SK-N-SH (cell line): ENCODE results near the gene ZPLD1. TPM values are rescaled to one million over a fixed set of nuclear protein-coding genes. Genes with fewer than 3 reads are reported as not detected.

Source experiments
- CTCF ChIA-PET: fragments of 300-600, 350-600 bp; formaldehyde crosslinking; extraction: SDS; loops from one replicate; lab custom pipeline; 2021; lab: Yijun Ruan, JAX
- POLR2A ChIA-PET: fragments of 350-600 bp; sonication (Branson Sonifier 250); formaldehyde crosslinking; extraction: SDS; loops from one replicate; lab custom pipeline; 2020; ENCODE audit warnings: antibody characterized with exemption, inconsistent platforms; lab: Yijun Ruan, JAX
- DNase-seq: peaks from one replicate; pipeline ENCODE4 v3.0.0; 2012
- H2AFZ ChIP-seq: fragments of 200-600 bp; sonication (generic); 2 replicates; pipeline ENCODE4 v1.8.1; 2016; ENCODE audit warnings: antibody characterized with exemption, mild to moderate bottlenecking, low read depth
- H3F3A ChIP-seq: fragments of 200-600 bp; sonication (generic); replicated peaks from 2 replicates; pipeline ENCODE3; 2016; ENCODE audit warnings: antibody characterized with exemption, mild to moderate bottlenecking; ENCODE audit not compliant: insufficient read depth
- H3K27ac ChIP-seq, 2 experiments: fragments of 200-500 bp in 1 of 2; fragments of 200-600 bp in 1 of 2; sonication (Bioruptor generic) in 1 of 2; sonication (generic), shearing (Covaris generic) in 1 of 2; 2 replicates each; pipeline versions ENCODE4 v1.5.1 to v1.6.1; 2014 to 2016; ENCODE audit warnings: low read depth in 2 of 2, inconsistent platforms in 1 of 2, low read length in 1 of 2, mild to moderate bottlenecking in 1 of 2, mixed read lengths in 1 of 2
- H3K27me3 ChIP-seq: fragments of 200-600 bp; sonication (generic), shearing (Covaris generic); 2 replicates; pipeline ENCODE4 v1.6.1; 2016; ENCODE audit warnings: mixed run types; ENCODE audit not compliant: insufficient read depth
- H3K36me3 ChIP-seq, 2 experiments: fragments of 200-500 bp in 1 of 2; fragments of 200-600 bp in 1 of 2; sonication (Bioruptor generic) in 1 of 2; sonication (generic) in 1 of 2; replicated peaks in 1 of 2; 2 replicates each; pipeline versions ENCODE3 to v1.5.1; 2014 to 2016; ENCODE audit warnings: low read length in 1 of 2, mild to moderate bottlenecking in 1 of 2; ENCODE audit not compliant: insufficient read depth in 2 of 2, control insufficient read depth in 1 of 2
- H3K4me1 ChIP-seq, 2 experiments: fragments of 200-500 bp in 1 of 2; fragments of 200-600 bp in 1 of 2; sonication (Bioruptor generic) in 1 of 2; sonication (generic), shearing (Covaris generic) in 1 of 2; 2 replicates each; pipeline versions ENCODE4 v1.5.1 to v1.6.1; 2014 to 2016; ENCODE audit warnings: low read depth in 1 of 2, low read length in 1 of 2, mixed run types in 1 of 2; ENCODE audit not compliant: insufficient read depth in 2 of 2, control insufficient read depth in 1 of 2
- H3K4me2 ChIP-seq: fragments of 200-600 bp; sonication (generic), shearing (Covaris generic); 2 replicates; pipeline ENCODE4 v1.6.1; 2017; ENCODE audit warnings: mixed run types
- H3K4me3 ChIP-seq, 2 experiments: fragments of 200-500 bp in 1 of 2; fragments of 200-600 bp in 1 of 2; sonication (Bioruptor generic) in 1 of 2; sonication (generic), shearing (Covaris generic) in 1 of 2; 2 replicates each; pipeline versions ENCODE4 v1.5.1 to v1.8.1; 2014 to 2016; ENCODE audit warnings: low read depth in 2 of 2, inconsistent platforms in 1 of 2, low read length in 1 of 2, mild to moderate bottlenecking in 1 of 2, mixed read lengths in 1 of 2, moderate library complexity in 1 of 2
- H3K79me2 ChIP-seq: fragments of 200-600 bp; sonication (generic); 2 replicates; pipeline ENCODE4 v1.8.1; 2017; ENCODE audit warnings: mild to moderate bottlenecking; ENCODE audit not compliant: insufficient read depth
- H3K9ac ChIP-seq: fragments of 200-600 bp; sonication (generic); 2 replicates; pipeline ENCODE4 v1.6.1; 2017; ENCODE audit warnings: mixed run types
- H3K9me2 ChIP-seq: fragments of 200-600 bp; sonication (generic); 2 replicates; pipeline ENCODE4 v1.6.1; 2017; ENCODE audit warnings: mixed run types
- H3K9me3 ChIP-seq: fragments of 200-600 bp; sonication (generic); 2 replicates; pipeline ENCODE4 v1.6.1; 2017; ENCODE audit warnings: mixed run types, mild to moderate bottlenecking, moderate library complexity
- H4K20me1 ChIP-seq: fragments of 200-600 bp; sonication (generic); 2 replicates; pipeline ENCODE4 v1.6.1; 2017; ENCODE audit warnings: mild to moderate bottlenecking, mixed run types; ENCODE audit not compliant: insufficient read depth
- CTCF ChIP-seq: fragments of 200-600 bp; sonication (generic); IDR thresholded peaks from 2 replicates; pipeline ENCODE4 v1.6.1; 2017; ENCODE audit warnings: antibody characterized with exemption, mild to moderate bottlenecking, moderate library complexity
- EP300 ChIP-seq, 2 experiments: IDR thresholded peaks; 2 replicates each; pipeline versions ENCODE4 v1.4.0 to v1.6.1; 2012; ENCODE audit warnings: borderline replicate concordance in 1 of 2, low read depth in 1 of 2, low read length in 1 of 2
- FOSL2 ChIP-seq: IDR thresholded peaks from 2 replicates; pipeline ENCODE4 v1.4.0; 2012; ENCODE audit warnings: low read depth, mild to moderate bottlenecking, moderate library complexity, borderline replicate concordance
- FOXM1 ChIP-seq: IDR thresholded peaks from 2 replicates; pipeline ENCODE4 v1.4.0; 2012; ENCODE audit warnings: low read depth, mild to moderate bottlenecking
- GATA2 ChIP-seq: sonication (generic); formaldehyde crosslinking; IDR thresholded peaks from 2 replicates; pipeline ENCODE4 v1.5.0; 2020; ENCODE audit warnings: mild to moderate bottlenecking, missing genetic modification reagents
- MEF2A ChIP-seq: IDR thresholded peaks from 2 replicates; pipeline ENCODE4 v1.4.0; 2012; ENCODE audit warnings: low read depth, borderline replicate concordance
- NRF1 ChIP-seq: IDR thresholded peaks from 2 replicates; pipeline ENCODE4 v1.6.1; 2012; ENCODE audit warnings: low read depth, mild to moderate bottlenecking, low read length
- PBX3 ChIP-seq: IDR thresholded peaks from 2 replicates; pipeline ENCODE4; 2012
- POLR2AphosphoS5 ChIP-seq: IDR thresholded peaks from 2 replicates; pipeline ENCODE4 v1.6.1; 2012; ENCODE audit warnings: low read depth, low read length
- RAD21 ChIP-seq: IDR thresholded peaks from 2 replicates; pipeline ENCODE4 v1.6.1; 2012; ENCODE audit warnings: mild to moderate bottlenecking, low read length
- REST ChIP-seq: IDR thresholded peaks from 2 replicates; pipeline ENCODE4 v1.6.1; 2012; ENCODE audit warnings: mild to moderate bottlenecking, low read depth, low read length, moderate library complexity
- RXRA ChIP-seq: IDR thresholded peaks from 2 replicates; pipeline ENCODE4 v1.4.0; 2012; ENCODE audit warnings: low read depth, mild to moderate bottlenecking, borderline replicate concordance
- TEAD4 ChIP-seq: IDR thresholded peaks from 2 replicates; pipeline ENCODE4 v1.4.0; 2012; ENCODE audit warnings: mild to moderate bottlenecking, borderline replicate concordance; ENCODE audit not compliant: insufficient read depth
- USF2 ChIP-seq: fragments of 150-350 bp; IDR thresholded peaks from 2 replicates; pipeline ENCODE4 v1.6.1; 2017; ENCODE audit warnings: antibody characterized with exemption, low read length, low read depth, borderline replicate concordance
- YY1 ChIP-seq: IDR thresholded peaks from 2 replicates; pipeline ENCODE4 v1.4.0; 2012; ENCODE audit warnings: low read depth, mild to moderate bottlenecking
- WGBS: methylation state at CpG from one replicate; pipeline ENCODE4 v1.1.6; 2017; ENCODE audit warnings: low lambda C conversion rate; 5-methylcytosine and 5-hydroxymethylcytosine counted together
- polyA plus RNA-seq, 3 experiments: library from polyadenylated mRNA; depleted of rRNA; stranded (reverse); fragments of >200 nt; gene quantifications; 2 replicates each; pipeline ENCODE4 v1.2.3, GENCODE V29; 2012

Gene ZPLD1
- polyA plus RNA-seq, 1 of the 3 experiments (the other 2 are of a cell fraction), result not detected

- TF ChIP-seq POLR2AphosphoS5, result no peak
- TF ChIP-seq FOSL2, result no peak
- no peak for TF ChIP-seq CTCF
- TF ChIP-seq NRF1, result no peak
Measured at GRCh38 chr3:102398176-102398575, 36.6 kb upstream of the ZPLD1 start (continued).

- TF ChIP-seq FOSL2, result no peak
- TF ChIP-seq RXRA, result no peak
- no peak for TF ChIP-seq EP300 (IDR thresholded peaks at IDR 0.05; ENCODE audit: borderline replicate concordance in 1 of 2, low read depth in 1 of 2, low read length in 1 of 2)
- no peak for TF ChIP-seq REST
- TF ChIP-seq FOXM1, result no peak
- TF ChIP-seq CTCF, result no peak
- no peak for TF ChIP-seq MEF2A
- no peak for TF ChIP-seq NRF1
- no peak for TF ChIP-seq USF2
- TF ChIP-seq YY1, result no peak
- no peak for TF ChIP-seq RAD21
- no peak for TF ChIP-seq PBX3
- TF ChIP-seq GATA2, result no peak
- TF ChIP-seq TEAD4, result no peak
- no peak for DNase-seq
- H2AFZ ChIP-seq, result no peak overlapping the region
- POLR2A ChIA-PET, result no interaction called here
- no peak overlapping the region for H3K27ac ChIP-seq
- H3K4me3 ChIP-seq, result no peak overlapping the region
- H3K36me3 ChIP-seq, result no peaks in the 10 kb centered on the region
- H3K9ac ChIP-seq, result no peak overlapping the region
- WGBS, result 89% methylated on average over 5 of the region's 5 CpGs
- H3K4me2 ChIP-seq, result no peak overlapping the region
- H3K4me1 ChIP-seq, result peaks cover 0 to 11% of the 10 kb centered on the region in 2 experiments; a peak in 2 of 4 replicates
- no peaks in the 10 kb centered on the region for H3K9me3 ChIP-seq
- no peaks in the 10 kb centered on the region for H3K9me2 ChIP-seq
- no peaks in the 10 kb centered on the region for H3K27me3 ChIP-seq
- CTCF ChIA-PET, result no interaction called here
- no peaks in the 10 kb centered on the region for H3K79me2 ChIP-seq
- no peaks in the 10 kb centered on the region for H4K20me1 ChIP-seq
- H3F3A ChIP-seq, result no peaks in the 10 kb centered on the region
Measured at GRCh38 chr3:102398666-102399065, 36.1 kb upstream of the ZPLD1 start.
